Aorta (tissue), 5 donors: ENCODE data around the gene CTU1. TPM values are rescaled to one million over a fixed set of nuclear protein-coding genes. Genes with fewer than 3 reads are reported as not detected.

ENCODE experiments used
- ATAC-seq: fragments of 200-7000 bp; cut with Tn5 transposase; one replicate; pipeline ENCODE4 v1.9.1; 2022; ENCODE audit warnings: moderate library complexity; ENCODE audit not compliant: low FRiP score
- DNase-seq, 2 donors: peaks; one replicate each; pipeline ENCODE4 v3.0.0-alpha.2; 2020
- H3K27ac ChIP-seq, 2 donors: one replicate each; pipeline ENCODE4 v1.5.1; 2013; ENCODE audit warnings: low read length in 2 of 2, mild to moderate bottlenecking in 2 of 2, moderate library complexity in 2 of 2, control low read depth in 1 of 2, inconsistent platforms in 1 of 2, low read depth in 1 of 2
- H3K27me3 ChIP-seq, 2 donors: one replicate each; pipeline ENCODE4 v1.6.1; 2013; ENCODE audit warnings: control low read depth in 1 of 2, low read length in 1 of 2, mild to moderate bottlenecking in 1 of 2, moderate library complexity in 1 of 2; ENCODE audit not compliant: insufficient read depth in 2 of 2, control insufficient read depth in 1 of 2
- H3K36me3 ChIP-seq, 2 donors: one replicate each; pipeline ENCODE4 v1.6.1; 2013; ENCODE audit warnings: control low read depth in 1 of 2, low read length in 1 of 2, mild to moderate bottlenecking in 1 of 2; ENCODE audit not compliant: insufficient read depth in 2 of 2, control insufficient read depth in 1 of 2
- H3K4me1 ChIP-seq, 2 donors: one replicate each; pipeline ENCODE4 v1.6.1; 2013; ENCODE audit warnings: low read length in 2 of 2, control low read depth in 1 of 2, mild to moderate bottlenecking in 1 of 2, moderate library complexity in 1 of 2; ENCODE audit not compliant: insufficient read depth in 2 of 2, control insufficient read depth in 1 of 2
- H3K4me3 ChIP-seq, 2 donors: one replicate each; pipeline ENCODE4 v1.5.1; 2013; ENCODE audit warnings: low read length in 2 of 2, control low read depth in 1 of 2, mild to moderate bottlenecking in 1 of 2
- H3K9me3 ChIP-seq: one replicate; pipeline ENCODE4 v1.6.1; 2013; ENCODE audit warnings: mild to moderate bottlenecking, low read length; ENCODE audit not compliant: control insufficient read depth
- WGBS, 2 donors: extraction: QIAGEN DNeasy Blood & Tissue Kit; methylation state at CpG; one replicate each; pipeline ENCODE4 v1.1.7; 2013; 5-methylcytosine and 5-hydroxymethylcytosine counted together
- intact Hi-C, 2 donors: fragments of 100-400 bp; cut with DNase I; formaldehyde crosslinking; loops; one replicate each; pipeline versions ENCODE4 v1.14.2 to v1.15.0; 2022
- polyA plus RNA-seq, 2 donors: library from polyadenylated mRNA; stranded (reverse); fragments of 200-250 nt; gene quantifications; one replicate each; pipeline ENCODE4 v1.2.3, GENCODE V29; 2013
- total RNA-seq, 2 donors: library from RNA; stranded (reverse); fragmentation: NEBNext Ultra II Directional; extraction: Animal tissue kit (Norgen Biotek cat#: 25700); gene quantifications; one replicate each; pipeline ENCODE4 v1.2.1, GENCODE V29; 2021
- donor health status: healthy with polysubstance abuse.
- donor health status: Bipolar disorder and iron deficiency.
- donor health status: DM: no; HTN: no; CAD: no.
- donor health status: DM: no; HTN: no; CAD: no.
- donor health status: DM: yes; HTN: yes; CAD: no.

The CTU1 gene
- total and polyA plus RNA-seq, 4 donors: 1.1 to 5.4 (median 3.3) TPM

DNA sequence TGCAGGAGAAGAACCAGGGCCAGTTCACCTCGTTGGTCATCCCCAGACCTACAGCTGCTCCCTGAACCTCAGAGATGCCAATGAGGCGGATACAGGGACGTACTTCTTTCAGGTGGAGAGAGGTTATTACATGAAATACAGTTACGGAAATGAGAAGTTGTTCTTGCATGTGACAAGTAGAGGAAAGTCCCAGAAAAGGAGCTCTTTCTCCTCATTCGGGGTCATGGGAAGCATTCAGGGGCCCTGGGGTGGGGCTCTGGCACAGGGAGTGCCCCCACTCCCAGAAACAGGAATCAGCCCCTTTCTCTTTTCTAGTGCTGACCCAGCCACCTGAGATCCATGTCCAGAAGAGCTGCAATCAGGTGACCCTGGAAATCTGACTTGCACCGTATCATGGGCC is 12.0 kb upstream of the CTU1 start:
- H3K4me1 ChIP-seq: no peaks in the 10 kb centered on the region
- DNase-seq: peak in 1 of 2 donors; percentile 16
- 79 to 83% methylated on average over 6 of the region's 6 CpGs for WGBS, 2 donors

GRCh38 chr19:51119611-51120010 is 11.4 kb upstream of the CTU1 start:
- ATAC-seq (no peak), DNase-seq (peak in 1 of 2 donors; percentile 48)
- H3K4me1 ChIP-seq: no peaks in the 10 kb centered on the region

More for the DNA sequence above, 12.0 kb upstream of the CTU1 start:
- Histone ChIP-seq H3K27ac (no peak overlapping the region), H3K27me3 (peaks cover 0 to 4% of the 10 kb centered on the region in 2 donors), H3K4me3 (no peak overlapping the region), H3K36me3 (no peaks in the 10 kb centered on the region), H3K9me3 (no peaks in the 10 kb centered on the region)
- ATAC-seq: no peak
- intact Hi-C loops: no loop called here

DNA sequence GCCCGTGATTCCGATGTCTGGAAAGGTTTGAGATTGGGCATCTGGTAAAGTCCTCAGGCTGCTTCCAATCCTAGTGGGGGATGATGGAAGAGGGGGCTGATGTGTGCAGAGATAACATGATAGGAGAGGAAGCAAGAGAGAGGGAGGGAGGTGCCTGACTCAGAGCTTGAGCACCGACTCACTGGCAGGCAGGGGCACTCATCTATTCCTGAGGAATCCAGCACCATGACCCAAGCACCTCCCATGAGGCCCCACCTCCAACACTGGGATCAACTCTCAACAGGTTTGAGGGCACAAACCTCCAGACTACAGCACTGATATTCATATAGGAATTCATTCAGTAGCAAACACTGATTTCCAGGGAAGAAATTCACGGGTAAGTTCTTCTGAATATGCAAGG is 10.9 kb upstream of the CTU1 start:
- H3K9me3 ChIP-seq: no peaks in the 10 kb centered on the region
- ATAC-seq: no peak
- no peak overlapping the region for H3K4me3 ChIP-seq
- peak in 1 of 2 donors; percentile 18 for DNase-seq
- intact Hi-C loops: loop anchor here in 1 of 2 donors (10.0 kb wide), 1 partner anchor 314 kb away; no protein-coding TSS in a partner anchor
- H3K4me1 ChIP-seq: no peaks in the 10 kb centered on the region
- peaks cover 0 to 4% of the 10 kb centered on the region in 2 donors for H3K27me3 ChIP-seq
- 52 to 53% methylated on average over 4 of the region's 4 CpGs for WGBS, 2 donors
- H3K27ac ChIP-seq: no peak overlapping the region
- no peaks in the 10 kb centered on the region for H3K36me3 ChIP-seq

More at GRCh38 chr19:51119611-51120010, 11.4 kb upstream of the CTU1 start:
- Histone ChIP-seq H3K27ac (no peak overlapping the region), H3K9me3 (no peaks in the 10 kb centered on the region), H3K4me3 (no peak overlapping the region), H3K36me3 (no peaks in the 10 kb centered on the region), H3K27me3 (peaks cover 0 to 4% of the 10 kb centered on the region in 2 donors)
- intact Hi-C loops: loop anchor here in 1 of 2 donors (10.0 kb wide), 1 partner anchor 315 kb away; no protein-coding TSS in a partner anchor
- WGBS, 2 donors: 71 to 72% methylated on average over 6 of the region's 6 CpGs

DNA sequence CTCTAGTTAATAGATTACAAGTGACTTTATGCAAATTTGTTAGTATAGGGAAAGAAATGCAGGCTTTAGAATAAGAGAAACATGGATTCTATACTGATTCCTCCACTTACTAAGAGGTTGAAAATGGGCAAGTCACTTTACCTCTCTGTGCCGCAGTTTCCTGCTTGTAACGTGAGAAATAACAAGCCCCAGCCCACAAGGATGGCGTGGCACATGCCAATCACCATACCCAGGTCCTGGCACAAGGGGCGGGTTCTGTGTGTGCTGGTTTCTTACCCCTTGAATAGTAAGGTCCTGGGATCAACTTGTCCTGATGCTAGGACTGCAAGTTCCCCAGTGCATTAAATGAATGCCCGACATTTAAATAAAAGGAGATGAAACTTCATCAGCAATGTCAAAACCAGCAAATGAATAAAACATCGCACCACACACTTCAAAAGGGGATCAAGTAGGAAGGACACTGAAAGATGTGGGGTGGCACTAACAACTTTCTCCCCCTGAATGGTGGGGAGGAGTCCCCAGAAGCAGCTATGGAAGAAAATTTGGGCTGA is 8.6 kb upstream of the CTU1 start:
- peaks cover 1% of the 10 kb centered on the region for H3K9me3 ChIP-seq
- WGBS, 2 donors: 74 to 75% methylated on average over 6 of the region's 6 CpGs
- H3K4me1 ChIP-seq: no peaks in the 10 kb centered on the region
- H3K27ac ChIP-seq: no peak overlapping the region
- no peak for ATAC-seq
- intact Hi-C loops: loop anchor here in 1 of 2 donors (10.0 kb wide), 1 partner anchor 312 kb away; no protein-coding TSS in a partner anchor
- peak in 1 of 2 donors; percentile 22 for DNase-seq
- no peaks in the 10 kb centered on the region for H3K36me3 ChIP-seq
- H3K4me3 ChIP-seq: no peak overlapping the region
- H3K27me3 ChIP-seq: peaks cover 0 to 6% of the 10 kb centered on the region in 2 donors

GRCh38 chr19:51114087-51114729 is 6.0 kb upstream of the CTU1 start:
- peaks cover 1% of the 10 kb centered on the region for H3K9me3 ChIP-seq
- peaks cover 0 to 6% of the 10 kb centered on the region in 2 donors for H3K27me3 ChIP-seq
- no peaks in the 10 kb centered on the region for H3K4me1 ChIP-seq
- no peaks in the 10 kb centered on the region for H3K36me3 ChIP-seq
- H3K27ac ChIP-seq: no peak overlapping the region
- ATAC-seq (no peak), DNase-seq (no peak)
- 74 to 78% methylated on average over 6 of the region's 6 CpGs for WGBS, 2 donors
- intact Hi-C loops: loop anchor here in 1 of 2 donors (10.0 kb wide), 1 partner anchor 309 kb away; no protein-coding TSS in a partner anchor
- no peak overlapping the region for H3K4me3 ChIP-seq

DNA sequence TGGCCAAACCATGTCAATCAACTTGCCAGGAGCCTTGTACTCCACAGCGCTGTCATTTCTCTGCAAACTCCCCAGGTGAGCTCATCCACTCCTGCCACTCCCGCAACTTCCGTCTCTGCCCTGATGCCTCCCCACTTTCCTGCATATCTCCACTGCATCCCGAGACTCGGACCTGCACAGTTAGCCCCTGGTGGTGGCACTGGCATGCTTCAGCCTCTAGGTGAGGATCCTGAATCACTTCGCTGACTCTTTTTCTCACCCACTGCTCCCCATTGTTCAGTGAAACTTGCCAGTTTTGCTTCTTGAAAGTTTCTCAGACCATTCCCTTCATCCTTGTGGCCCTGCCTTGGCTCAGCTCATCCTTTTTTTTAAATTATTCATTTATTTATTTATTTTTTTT is 3.4 kb upstream of the CTU1 start:
- Histone ChIP-seq H3K4me1 (no peaks in the 10 kb centered on the region), H3K4me3 (no peak overlapping the region), H3K27ac (no peak overlapping the region), H3K27me3 (peaks cover 0 to 6% of the 10 kb centered on the region in 2 donors), H3K36me3 (no peaks in the 10 kb centered on the region), H3K9me3 (peaks cover 1% of the 10 kb centered on the region)
- no peak for ATAC-seq
- DNase-seq: peak; percentile 26 to 46
- 35 to 42% methylated on average over 6 of the region's 6 CpGs for WGBS, 2 donors
- intact Hi-C loops: loop anchor here in 1 of 2 donors (10.0 kb wide), 1 partner anchor 307 kb away; no protein-coding TSS in a partner anchor

GRCh38 chr19:51110666-51110971 is 2.4 kb upstream of the CTU1 start:
- DNase-seq (no peak), ATAC-seq (no peak)
- intact Hi-C loops: loop anchor here in 1 of 2 donors (10.0 kb wide), 1 partner anchor 306 kb away; no protein-coding TSS in a partner anchor
- H3K36me3 ChIP-seq: no peaks in the 10 kb centered on the region
- H3K4me3 ChIP-seq: no peak overlapping the region
- no peak overlapping the region for H3K27ac ChIP-seq
- no peaks in the 10 kb centered on the region for H3K4me1 ChIP-seq
- peaks cover 0 to 3% of the 10 kb centered on the region in 2 donors for H3K27me3 ChIP-seq
- H3K9me3 ChIP-seq: peaks cover 1% of the 10 kb centered on the region
- 62 to 72% methylated on average over 1 of the region's 1 CpG for WGBS, 2 donors

- Histone ChIP-seq H3K4me1 (no peaks in the 10 kb centered on the region), H3K27ac (no peak overlapping the region), H3K9me3 (peaks cover 1% of the 10 kb centered on the region), H3K36me3 (peaks cover 0 to 4% of the 10 kb centered on the region in 2 donors), H3K4me3 (peak overlapping the region in 1 of 2 donors; percentile 56), H3K27me3 (peaks cover 0 to 2% of the 10 kb centered on the region in 2 donors)
- ATAC-seq: peak; percentile 67
- no peak for DNase-seq
- intact Hi-C loops: loop anchor here (1.0 to 5.0 kb wide), 2 partner anchors 486 to 489 kb away; no protein-coding TSS in a partner anchor
- WGBS, 2 donors: 1 to 3% methylated on average over 15 of the region's 15 CpGs
Observed at GRCh38 chr19:51108805-51109146, 567 bp upstream of the CTU1 start.
